GM12801 (cell line): Measurements from ENCODE around the gene DNAI2.

Experiments used
- TF ChIP-seq, protein P1 (sequence below): IDR thresholded peaks from one replicate; pipeline ENCODE4 v1.5.1; 2011; ENCODE audit warnings: control low read depth; ENCODE audit not compliant: insufficient read length; ENCODE audit errors: extremely low read depth

The DNAI2 gene

GRCh38 chr17:74347646-74348045, 73.6 kb downstream of the DNAI2 start:
- TF ChIP-seq, protein P1, sequence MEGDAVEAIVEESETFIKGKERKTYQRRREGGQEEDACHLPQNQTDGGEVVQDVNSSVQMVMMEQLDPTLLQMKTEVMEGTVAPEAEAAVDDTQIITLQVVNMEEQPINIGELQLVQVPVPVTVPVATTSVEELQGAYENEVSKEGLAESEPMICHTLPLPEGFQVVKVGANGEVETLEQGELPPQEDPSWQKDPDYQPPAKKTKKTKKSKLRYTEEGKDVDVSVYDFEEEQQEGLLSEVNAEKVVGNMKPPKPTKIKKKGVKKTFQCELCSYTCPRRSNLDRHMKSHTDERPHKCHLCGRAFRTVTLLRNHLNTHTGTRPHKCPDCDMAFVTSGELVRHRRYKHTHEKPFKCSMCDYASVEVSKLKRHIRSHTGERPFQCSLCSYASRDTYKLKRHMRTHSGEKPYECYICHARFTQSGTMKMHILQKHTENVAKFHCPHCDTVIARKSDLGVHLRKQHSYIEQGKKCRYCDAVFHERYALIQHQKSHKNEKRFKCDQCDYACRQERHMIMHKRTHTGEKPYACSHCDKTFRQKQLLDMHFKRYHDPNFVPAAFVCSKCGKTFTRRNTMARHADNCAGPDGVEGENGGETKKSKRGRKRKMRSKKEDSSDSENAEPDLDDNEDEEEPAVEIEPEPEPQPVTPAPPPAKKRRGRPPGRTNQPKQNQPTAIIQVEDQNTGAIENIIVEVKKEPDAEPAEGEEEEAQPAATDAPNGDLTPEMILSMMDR, result no peak

GRCh38 chr17:74349120-74349519, 75.1 kb downstream of the DNAI2 start:
- TF ChIP-seq, protein P1, result no peak

- TF ChIP-seq, protein P1, result no peak
Observed at GRCh38 chr17:74350486-74350885, 76.5 kb downstream of the DNAI2 start.

- TF ChIP-seq, protein P1, result no peak
Observed at GRCh38 chr17:74351552-74352210, 77.6 kb downstream of the DNAI2 start.

DNA sequence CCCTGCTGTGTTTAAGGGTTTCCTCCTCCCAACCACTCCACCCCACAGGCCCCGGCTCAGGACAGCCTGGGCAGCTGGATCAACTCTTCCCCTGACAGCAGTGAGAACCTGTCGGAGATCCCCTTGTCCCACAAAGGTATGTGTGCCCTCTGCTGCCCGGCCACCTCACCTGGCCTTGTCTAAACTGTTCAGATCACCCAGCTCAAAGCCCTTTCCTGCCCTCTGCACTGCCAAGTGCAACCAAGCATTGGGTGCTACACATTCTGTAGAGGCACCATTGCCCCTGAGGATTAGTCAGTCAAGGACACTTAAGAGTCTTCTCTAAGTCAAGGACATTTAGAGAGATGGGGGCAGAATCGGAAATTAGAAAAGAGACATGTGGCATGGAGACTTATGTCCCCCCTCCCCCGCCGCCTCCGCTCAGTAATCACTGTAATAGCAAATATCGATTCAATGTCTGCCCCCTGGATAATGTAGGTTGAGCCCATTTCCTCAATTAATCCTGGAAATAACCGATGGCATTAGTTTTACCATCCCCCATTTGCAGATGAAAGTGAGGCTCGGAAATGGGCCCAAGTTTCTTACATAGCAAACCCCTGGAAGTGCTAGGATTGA, 79.5 kb downstream of the DNAI2 start:
- TF ChIP-seq, protein P1, result no peak

GRCh38 chr17:74354123-74354522, 80.1 kb downstream of the DNAI2 start:
- TF ChIP-seq, protein P1, result no peak

DNA sequence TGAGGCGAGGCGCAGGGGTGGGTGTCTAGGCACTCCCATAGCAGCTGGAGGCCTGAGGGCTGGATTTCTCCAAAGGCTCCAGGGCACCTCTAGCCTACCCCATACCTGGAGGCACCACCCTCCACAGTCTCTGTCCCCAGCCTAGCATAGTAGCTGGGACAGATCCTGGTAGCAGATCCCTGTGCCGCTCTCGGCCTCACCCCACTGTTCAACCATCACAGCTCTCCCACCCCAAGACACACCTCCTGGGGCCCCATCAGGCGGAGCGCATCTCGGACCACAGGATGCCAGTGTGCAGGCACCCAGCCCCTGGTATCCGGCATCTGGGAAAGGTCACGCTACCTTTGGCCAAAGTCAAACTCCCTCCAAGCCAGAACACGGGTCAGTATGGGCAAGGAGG, 80.5 kb downstream of the DNAI2 start:
- TF ChIP-seq, protein P1, result no peak
